K562 (cell line): ENCODE results near the gene EFNA2. TPM values are rescaled to one million over a fixed set of nuclear protein-coding genes. Genes with fewer than 3 reads are reported as not detected.
A peak's percentile ranks its signal among the peaks of the same experiment; 100 is the strongest.

ENCODE experiments used
- ARID3B ChIP-seq: fragments of 250-450 bp; sonication (Bioruptor Pico); IDR thresholded peaks from 2 replicates; pipeline ENCODE4 v1.4.0; 2020; ENCODE audit warnings: borderline replicate concordance
- CEBPB ChIP-seq: fragments of 450-650 bp; IDR thresholded peaks from 2 replicates; pipeline ENCODE4 v1.6.1; 2016; ENCODE audit warnings: missing genetic modification characterization, missing compliant biosample characterization
- CREB1 ChIP-seq, 2 experiments: sonication (generic) in 1 of 2; formaldehyde crosslinking in 1 of 2; IDR thresholded peaks; 2 replicates each; pipeline versions ENCODE4 v1.6.1 to v1.8.0; 2012 to 2022; ENCODE audit warnings: inconsistent platforms in 1 of 2, mild to moderate bottlenecking in 1 of 2, missing genetic modification reagents in 1 of 2, moderate library complexity in 1 of 2
- E2F4 ChIP-seq: sonication (generic); formaldehyde crosslinking; IDR thresholded peaks from 2 replicates; pipeline ENCODE4 v1.8.0; 2022; ENCODE audit warnings: mild to moderate bottlenecking, low read depth, missing genetic modification reagents
- FOXO4 ChIP-seq: fragments of 450-650 bp; formaldehyde crosslinking; IDR thresholded peaks from 2 replicates; pipeline ENCODE4 v1.4.0; 2020; ENCODE audit warnings: mild to moderate bottlenecking, moderate library complexity
- GATAD2B ChIP-seq: fragments of 450-650 bp; IDR thresholded peaks from 2 replicates; pipeline ENCODE4 v1.6.1; 2017; ENCODE audit warnings: mild to moderate bottlenecking, borderline replicate concordance
- HLTF ChIP-seq: fragments of 450-650 bp; IDR thresholded peaks from 2 replicates; pipeline ENCODE4 v1.6.1; 2016
- MAFF ChIP-seq: IDR thresholded peaks from 2 replicates; pipeline ENCODE4 v1.6.1; 2012; ENCODE audit warnings: low read length, improper control_type of control experiment
- MXI1 ChIP-seq: IDR thresholded peaks from 2 replicates; pipeline ENCODE4 v1.6.1; 2011; ENCODE audit warnings: low read depth, mild to moderate bottlenecking, improper control_type of control experiment, low read length
- NR1H2 ChIP-seq: sonication (generic); formaldehyde crosslinking; IDR thresholded peaks from 2 replicates; pipeline ENCODE4 v1.4.0; 2020; ENCODE audit warnings: mild to moderate bottlenecking, missing genetic modification reagents
- OTX1 ChIP-seq: fragments of 450-650 bp; formaldehyde crosslinking; IDR thresholded peaks from 2 replicates; pipeline ENCODE4 v1.4.0; 2022; ENCODE audit warnings: mild to moderate bottlenecking
- PML ChIP-seq: IDR thresholded peaks from 2 replicates; pipeline ENCODE4 v1.6.1; 2012; ENCODE audit warnings: low read length, inconsistent platforms
- RFX1 ChIP-seq: fragments of 450-650 bp; IDR thresholded peaks from 2 replicates; pipeline ENCODE4 v1.6.1; 2016; ENCODE audit warnings: mild to moderate bottlenecking, moderate library complexity
- SAP30 ChIP-seq: fragments of 200-600 bp; sonication (generic); IDR thresholded peaks from 2 replicates; pipeline ENCODE4 v1.6.1; 2012; ENCODE audit warnings: borderline replicate concordance, low read depth, mild to moderate bottlenecking, moderate library complexity, low read length, control low read depth, inconsistent platforms; ENCODE audit not compliant: insufficient read depth, poor library complexity, severe bottlenecking
- SNIP1 ChIP-seq: fragments of 450-650 bp; IDR thresholded peaks from 2 replicates; pipeline ENCODE4 v1.7.1; 2017; ENCODE audit warnings: low read depth, mild to moderate bottlenecking
- TEAD2 ChIP-seq: fragments of 450-650 bp; IDR thresholded peaks from 2 replicates; pipeline ENCODE4 v1.6.1; 2016; ENCODE audit warnings: missing genetic modification characterization, control low read depth, missing compliant biosample characterization
- ZBTB43 ChIP-seq: sonication (generic); formaldehyde crosslinking; IDR thresholded peaks from 2 replicates; pipeline ENCODE4 v1.8.0; 2023; ENCODE audit warnings: mild to moderate bottlenecking, missing genetic modification reagents
- ZKSCAN1 ChIP-seq: fragments of 150-350 bp; IDR thresholded peaks from 2 replicates; pipeline ENCODE4 v1.6.1; 2016; ENCODE audit warnings: low read depth, low read length
- ZNF184 ChIP-seq: sonication (generic); formaldehyde crosslinking; IDR thresholded peaks from 2 replicates; pipeline ENCODE4 v1.5.0; 2020; ENCODE audit warnings: missing genetic modification reagents
- ZNF507 ChIP-seq: conservative IDR thresholded peaks from 2 replicates; pipeline ENCODE4 v1.6.1; 2017; ENCODE audit warnings: missing genetic modification characterization, missing compliant biosample characterization
- ZNF57 ChIP-seq: fragments of 450-650 bp; formaldehyde crosslinking; IDR thresholded peaks from 2 replicates; pipeline ENCODE4 v1.4.0; 2020; ENCODE audit warnings: mild to moderate bottlenecking, moderate library complexity
- polyA plus RNA-seq, 8 experiments: library from polyadenylated mRNA; depleted of rRNA in 4 of 8; stranded (reverse) in 5 of 8; unstranded in 3 of 8; fragments of >200 nt; fragmentation: Nextera tagmentation in 2 of 8; fragmentation: Illumina TruSeq in 1 of 8; extraction: Ambion mirVana in 2 of 8; extraction: Trizol in 1 of 8; gene quantifications; 2 replicates each; pipeline versions ENCODE4 v1.2.1 to v1.2.3, GENCODE V29; 2011 to 2014; ENCODE audit warnings: inconsistent platforms in 1 of 8, missing spikeins in 1 of 8
- total RNA-seq, 7 experiments: library from RNA; depleted of rRNA in 6 of 7; stranded (reverse); fragments of >200 nt in 6 of 7; fragmentation: Illumina TruSeq in 2 of 7; extraction: Trizol in 2 of 7; gene quantifications; 2 replicates each; pipeline versions ENCODE4 v1.2.1 to v1.2.3, GENCODE V29; 2011 to 2021; ENCODE audit warnings: low replicate concordance in 1 of 7

Gene EFNA2
- total and polyA plus RNA-seq, 9 of the 15 experiments (the other 6 are each of a cell fraction or from before 2014, with no cell fraction given), result 0.11 to 0.44 (median 0.15) TPM; not detected in 6

GRCh38 chr19:1260749-1261537 lies 24.7 kb upstream of the EFNA2 start (continued):
- TF ChIP-seq E2F4 (no peak), FOXO4 (no peak), NR1H2 (no peak), ZNF184 (no peak), OTX1 (CRISPR knock-in tag) (no peak), GATAD2B (no peak), ZBTB43 (CRISPR knock-in tag) (0 out of 2 replicates have a peak, but pooled peaks have one; percentile 85), PML (0 out of 2 replicates have a peak, but pooled peaks have one; percentile 15), ARID3B (no peak), ZNF507 (tag) (no peak), CEBPB (tag) (no peak), TEAD2 (tag) (no peak), SAP30 (peak; percentile 58), ZNF57 (CRISPR knock-in tag) (no peak), SNIP1 (no peak), RFX1 (peak; percentile 93), MAFF (no peak), MXI1 (no peak), HLTF (no peak), CREB1 (IDR thresholded peaks at IDR 0.05) (peak; percentile 79), CREB1 (CRISPR knock-in tag; IDR thresholded peaks at IDR 0.05) (peak; percentile 82), ZKSCAN1 (no peak)
